ENCODE results near the gene ACLY. TPM values are rescaled to one million over a fixed set of nuclear protein-coding genes. Genes with fewer than 3 reads are reported as not detected.
"Not testable (repeated sequence)": the region's sequence is repeated elsewhere in the genome, so short reads cannot be mapped to it uniquely, and the experiment has no call there.

Gene ACLY
- total RNA-seq, 1 experiment from 2014 or later: 255 TPM

GRCh38 chr17:41942626-41943373, 24.0 kb upstream of the ACLY start:
- in situ Hi-C loops (cut with HindIII; ENCODE audit: low sequenced_read_pairs): no loop called here
- no peak for DNase-seq (ENCODE audit: low spot score)

DNA sequence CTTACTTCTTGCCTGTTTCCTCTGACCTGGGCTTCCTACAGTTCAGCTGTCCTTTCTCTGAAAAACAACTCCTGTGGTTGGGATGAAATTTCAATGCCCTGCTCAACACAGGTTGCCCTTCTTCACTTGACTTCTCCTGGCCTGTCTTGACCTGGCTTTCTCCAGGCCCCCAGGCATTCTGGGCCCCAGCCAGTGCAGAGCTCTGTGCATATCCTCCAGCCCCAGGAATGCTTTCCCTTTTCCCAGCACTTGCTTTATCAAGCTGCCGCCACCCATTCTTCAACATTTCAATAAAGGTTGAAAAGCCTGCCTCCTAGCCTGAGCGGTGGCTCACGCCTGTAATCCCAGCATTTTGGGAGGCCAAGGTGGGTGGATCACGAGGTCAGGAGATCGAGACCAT, 22.4 kb upstream of the ACLY start:
- no peak for DNase-seq (ENCODE audit: low spot score)
- in situ Hi-C loops (cut with HindIII; ENCODE audit: low sequenced_read_pairs): no loop called here

- no peak for DNase-seq (ENCODE audit: low spot score)
- in situ Hi-C loops (cut with HindIII; ENCODE audit: low sequenced_read_pairs): no loop called here
Observed at GRCh38 chr17:41939693-41940090, 20.9 kb upstream of the ACLY start.

- in situ Hi-C loops (cut with HindIII; ENCODE audit: low sequenced_read_pairs): no loop called here
- DNase-seq (ENCODE audit: low spot score): no peak
Observed at GRCh38 chr17:41939044-41939692, 20.4 kb upstream of the ACLY start.

DNA sequence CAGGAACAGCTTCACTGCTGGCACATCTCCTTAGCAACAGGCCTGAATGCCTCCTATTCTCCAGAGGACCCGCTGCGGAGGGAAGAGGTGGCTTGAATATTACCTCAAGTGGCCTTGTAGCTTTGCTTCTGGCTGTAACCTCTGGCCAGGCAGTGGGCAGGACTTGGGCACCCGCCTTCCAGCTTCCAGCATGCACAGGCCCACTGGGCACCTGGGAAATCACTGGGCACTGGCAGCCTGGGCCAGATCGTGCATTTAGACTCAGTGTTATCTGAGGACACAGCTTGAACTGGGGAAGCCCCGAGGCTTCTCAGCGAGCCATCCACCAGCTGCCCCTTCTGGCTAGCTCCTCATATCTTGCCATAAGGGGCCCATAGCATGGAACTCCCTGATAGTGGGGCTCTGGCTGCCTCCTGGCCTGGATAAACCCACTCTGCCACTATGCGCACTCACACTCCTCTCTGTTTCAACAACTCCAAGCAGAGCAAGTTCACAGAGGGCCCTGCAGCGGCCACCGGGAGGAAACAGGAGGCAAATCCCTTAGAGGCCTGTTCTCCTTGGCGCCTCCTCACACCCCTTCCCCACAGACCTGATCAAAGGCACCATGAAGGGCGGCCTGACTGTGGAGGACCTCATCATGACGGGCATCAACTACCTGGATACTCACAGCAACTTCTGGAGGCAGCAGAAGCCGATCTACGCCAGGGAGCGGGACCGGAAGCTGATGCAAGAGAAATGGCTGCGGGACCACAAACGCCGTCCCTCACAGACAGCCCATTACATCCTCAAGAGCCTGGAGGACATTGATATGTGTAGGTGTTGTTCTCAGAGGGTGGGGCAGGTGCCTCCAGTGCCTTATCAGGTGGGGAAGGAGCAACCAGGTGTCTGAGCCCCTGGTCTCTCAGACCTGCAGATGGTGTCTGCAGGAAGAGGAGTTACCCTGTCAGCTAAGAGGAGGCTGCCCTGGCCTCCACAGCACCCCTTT, 19.5 kb upstream of the ACLY start:
- in situ Hi-C loops (cut with HindIII; ENCODE audit: low sequenced_read_pairs): no loop called here
- DNase-seq (ENCODE audit: low spot score): no peak

DNA sequence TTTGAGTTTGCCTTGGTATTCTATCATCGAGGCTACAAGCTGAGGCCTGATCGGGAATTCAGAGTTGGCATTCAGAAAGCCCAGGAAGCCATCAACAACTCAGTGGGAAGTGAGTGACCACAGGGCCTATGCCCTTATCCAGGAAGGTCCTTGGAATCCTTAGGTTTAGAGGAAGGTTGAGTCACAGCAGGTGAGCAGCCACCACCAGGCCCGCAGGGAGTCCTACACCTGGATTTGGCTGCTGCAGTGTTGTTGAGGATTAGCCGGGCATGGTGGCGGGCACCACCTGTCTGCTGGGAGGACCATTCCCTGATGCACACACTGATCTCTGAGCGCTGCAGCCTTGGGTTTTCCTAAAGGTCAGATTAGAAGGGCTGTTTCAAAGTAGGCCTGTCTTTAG, 16.9 kb upstream of the ACLY start:
- in situ Hi-C loops (cut with HindIII; ENCODE audit: low sequenced_read_pairs): no loop called here
- no peak for DNase-seq (ENCODE audit: low spot score)

GRCh38 chr17:41932816-41933389, 14.2 kb upstream of the ACLY start:
- in situ Hi-C loops (cut with HindIII; ENCODE audit: low sequenced_read_pairs): no loop called here
- no peak for DNase-seq (ENCODE audit: low spot score)

GRCh38 chr17:41931715-41932114, 13.0 kb upstream of the ACLY start:
- DNase-seq (ENCODE audit: low spot score); in situ Hi-C loops (cut with HindIII; ENCODE audit: low sequenced_read_pairs): not testable (repeated sequence)

DNA sequence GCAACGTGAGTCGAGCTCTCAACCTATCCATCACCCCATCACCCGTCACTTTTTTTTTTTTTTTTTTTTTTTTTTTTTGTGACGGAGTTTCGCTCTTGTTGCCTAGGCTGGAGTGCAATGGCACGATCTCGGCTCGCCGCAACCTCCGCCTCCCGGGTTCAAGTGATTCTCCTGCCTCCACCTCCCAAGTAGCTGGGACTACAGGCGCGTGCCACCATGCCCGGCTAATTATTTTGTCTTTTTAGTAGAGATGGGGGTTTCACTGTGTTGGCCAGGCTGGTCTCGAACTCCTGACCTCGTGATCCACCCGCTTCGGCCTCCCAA, 12.0 kb upstream of the ACLY start:
- not testable (repeated sequence) for DNase-seq (ENCODE audit: low spot score)

GRCh38 chr17:41930009-41930832, 11.5 kb upstream of the ACLY start, which contains the start of gene ODAD4:
TSS of gene ODAD4 (plus strand) at chr17:41930617. CDS start at chr17:41930724, 107 bp downstream.
- in situ Hi-C loops (cut with HindIII; ENCODE audit: low sequenced_read_pairs): no loop called here

More for the DNA sequence above, 12.0 kb upstream of the ACLY start:
- in situ Hi-C loops (cut with HindIII; ENCODE audit: low sequenced_read_pairs): not testable (repeated sequence)

DNA sequence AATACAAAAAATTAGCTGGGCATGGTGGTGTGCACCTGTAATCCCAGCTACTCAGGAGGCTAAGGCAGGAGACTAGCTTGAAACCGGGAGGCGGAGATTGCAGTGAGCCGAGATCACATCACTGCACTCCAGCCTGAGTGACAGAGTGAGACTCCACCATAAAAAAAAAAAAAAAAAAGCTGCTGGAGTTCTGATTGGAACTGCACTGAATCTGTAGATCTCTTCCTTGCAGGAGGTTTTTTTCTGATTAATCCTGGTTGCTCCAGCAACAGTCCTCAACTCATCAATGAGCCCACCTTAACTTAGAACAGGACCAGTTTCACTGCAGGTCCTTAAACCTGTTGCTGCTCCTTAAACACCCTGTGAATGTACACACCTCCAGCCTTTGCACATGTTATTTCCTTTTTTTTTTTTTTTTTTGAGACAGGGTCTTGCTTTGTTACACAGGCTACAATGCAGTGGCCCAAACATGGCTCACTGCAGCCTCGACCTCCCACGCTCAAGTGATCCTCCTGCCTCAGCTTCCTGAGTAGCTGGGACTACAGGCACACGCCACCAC, 10.0 kb upstream of the ACLY start:
- no peak for DNase-seq (ENCODE audit: low spot score)
- in situ Hi-C loops (cut with HindIII; ENCODE audit: low sequenced_read_pairs): no loop called here

More at GRCh38 chr17:41930009-41930832, 11.5 kb upstream of the ACLY start, which contains the start of gene ODAD4:
- peak; percentile 97 for DNase-seq (ENCODE audit: low spot score)

DNA sequence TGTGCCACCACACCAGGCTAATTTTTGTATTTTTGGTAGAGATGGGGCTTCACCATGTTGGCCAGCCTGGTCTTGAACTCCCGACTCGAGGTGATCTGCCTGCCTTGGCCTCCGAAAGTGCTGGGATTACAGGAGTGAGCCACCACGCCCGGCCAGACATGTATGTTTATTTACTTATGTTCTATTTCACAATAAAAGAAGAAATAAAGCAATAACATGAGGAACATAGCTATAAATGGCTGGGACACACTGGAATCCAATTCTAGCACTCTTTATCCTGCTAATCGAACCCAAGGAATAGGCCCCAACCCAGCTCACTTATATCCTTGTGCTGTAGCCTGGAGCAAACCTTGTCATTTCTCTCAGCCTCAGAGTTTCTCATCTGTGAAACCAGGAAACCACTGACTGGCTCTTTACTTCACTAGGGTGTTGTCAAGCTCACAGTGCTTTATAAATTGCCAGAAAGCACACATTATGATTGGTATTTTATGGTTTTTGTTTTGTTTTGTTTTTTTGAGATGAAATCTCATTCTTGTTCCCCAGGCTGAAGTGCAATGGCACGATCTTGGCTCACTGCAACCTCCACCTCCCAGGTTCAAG, 7.3 kb upstream of the ACLY start:
- in situ Hi-C loops (cut with HindIII; ENCODE audit: low sequenced_read_pairs): no loop called here

GRCh38 chr17:41920580-41920955, 1.8 kb upstream of the ACLY start:
- in situ Hi-C loops (cut with HindIII; ENCODE audit: low sequenced_read_pairs): no loop called here
- no peak for DNase-seq (ENCODE audit: low spot score)

More for the DNA sequence above, 7.3 kb upstream of the ACLY start:
- no peak for DNase-seq (ENCODE audit: low spot score)

DNA sequence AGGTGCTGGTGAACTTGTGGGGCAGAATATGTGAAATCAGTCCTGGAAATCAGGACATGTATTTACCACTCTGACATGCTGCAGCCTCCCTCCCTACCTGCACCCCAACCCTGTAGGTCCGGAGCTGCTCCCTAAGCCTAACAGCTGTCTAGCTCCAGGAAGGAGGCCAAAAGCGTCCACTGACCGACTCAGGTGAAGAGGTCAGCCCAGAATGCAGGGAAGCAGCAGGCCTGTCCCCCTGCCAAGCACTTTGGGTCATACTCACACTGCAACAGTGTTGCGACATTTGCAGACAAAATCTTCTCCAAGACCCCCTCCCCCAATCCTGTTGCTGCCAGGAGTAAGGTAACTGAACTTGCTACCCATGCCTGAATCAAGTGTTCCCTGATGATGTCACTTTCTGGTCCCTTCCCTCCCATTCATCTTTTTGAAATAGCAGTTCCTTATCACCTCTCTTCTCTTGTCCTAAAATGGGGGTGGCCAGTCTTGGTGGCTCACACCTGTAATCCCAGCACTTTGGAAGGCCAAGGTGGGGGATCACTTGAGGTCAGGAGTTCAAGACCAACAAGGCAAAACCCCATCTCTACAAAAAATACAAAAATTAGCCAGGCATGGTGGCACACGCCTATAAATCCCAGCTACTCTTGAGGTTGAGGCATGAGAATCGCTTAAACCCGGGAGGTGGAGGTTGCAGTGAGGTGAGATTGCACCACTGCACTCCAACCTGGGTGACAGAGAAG, 1.3 kb upstream of the ACLY start:
- DNase-seq (ENCODE audit: low spot score): no peak
- in situ Hi-C loops (cut with HindIII; ENCODE audit: low sequenced_read_pairs): no loop called here

- in situ Hi-C loops (cut with HindIII; ENCODE audit: low sequenced_read_pairs): no loop called here
- no peak for DNase-seq (ENCODE audit: low spot score)
Observed at GRCh38 chr17:41919165-41919817, 540 bp upstream of the ACLY start.

- DNase-seq (ENCODE audit: low spot score): peak; percentile 25
Observed at GRCh38 chr17:41917679-41918313, 955 bp downstream of the ACLY start.

More at GRCh38 chr17:41917679-41918313, 955 bp downstream of the ACLY start:
- in situ Hi-C loops (cut with HindIII; ENCODE audit: low sequenced_read_pairs): no loop called here

Measured in G401 (cell line).